RCC 7860 (cell line): ENCODE results near the gene EGFL6.
"Not testable (repeated sequence)": the region's sequence is repeated elsewhere in the genome, so short reads cannot be mapped to it uniquely, and the experiment has no call there.

ENCODE experiments used
- DNase-seq: peaks from one replicate; pipeline ENCODE4 v3.0.0-alpha.2; 2015; ENCODE audit warnings: low spot score
- FAIRE-seq: peaks from 2 replicates; lab custom pipeline; 2012; peaks lifted over from hg19 to GRCh38; lab: Jason Lieb, UNC

The EGFL6 gene

GRCh38 chrX:13652287-13652793 lies 82.9 kb downstream of the EGFL6 start:
- DNase-seq = peak; percentile 69
- no peak for FAIRE-seq

- DNase-seq (peak; percentile 88), FAIRE-seq (peak; percentile 94)
Measured at GRCh38 chrX:13652850-13653693, 83.7 kb downstream of the EGFL6 start, which contains the start of gene TCEANC. Gene TCEANC (plus strand): TSS chrX:13653141. CDS start chrX:13662509, 9,368 bp downstream.

GRCh38 chrX:13654116-13654515 lies 84.7 kb downstream of the EGFL6 start:
- DNase-seq (no peak), FAIRE-seq (no peak)

GRCh38 chrX:13655674-13656073 lies 86.3 kb downstream of the EGFL6 start:
- DNase-seq (no peak), FAIRE-seq (no peak)

GRCh38 chrX:13658602-13659001 lies 89.2 kb downstream of the EGFL6 start:
- FAIRE-seq (peak; percentile 86), DNase-seq (no peak)

- FAIRE-seq (peak; percentile 45), DNase-seq (no peak)
Measured at GRCh38 chrX:13659063-13659462, 89.7 kb downstream of the EGFL6 start.

- no peak for DNase-seq
- FAIRE-seq = no peak
Measured at GRCh38 chrX:13661735-13662288, 92.4 kb downstream of the EGFL6 start.

GRCh38 chrX:13662355-13662791 lies 93.0 kb downstream of the EGFL6 start:
- DNase-seq (no peak), FAIRE-seq (no peak)

GRCh38 chrX:13664020-13664419 lies 94.6 kb downstream of the EGFL6 start:
- FAIRE-seq (no peak), DNase-seq (no peak)

GRCh38 chrX:13666836-13667235 lies 97.4 kb downstream of the EGFL6 start:
- FAIRE-seq = no peak
- DNase-seq = no peak

GRCh38 chrX:13667919-13668318 lies 98.5 kb downstream of the EGFL6 start:
- FAIRE-seq (no peak), DNase-seq (no peak)

- DNase-seq (peak; percentile 93), FAIRE-seq (peak; percentile 97)
Measured at GRCh38 chrX:13669246-13669737, 99.9 kb downstream of the EGFL6 start.

- DNase-seq, FAIRE-seq: not testable (repeated sequence)
Measured at GRCh38 chrX:13669755-13670154, 100.4 kb downstream of the EGFL6 start.

- no peak for FAIRE-seq
Measured at GRCh38 chrX:13670197-13670596, 100.8 kb downstream of the EGFL6 start.

GRCh38 chrX:13673016-13673415 lies 103.6 kb downstream of the EGFL6 start:
- DNase-seq (no peak), FAIRE-seq (no peak)

More at GRCh38 chrX:13670197-13670596, 100.8 kb downstream of the EGFL6 start:
- no peak for DNase-seq

GRCh38 chrX:13676885-13677284 lies 107.5 kb downstream of the EGFL6 start:
- no peak for DNase-seq
- FAIRE-seq = no peak

- not testable (repeated sequence) for FAIRE-seq, DNase-seq
Measured at GRCh38 chrX:13679700-13680099, 110.3 kb downstream of the EGFL6 start.

- DNase-seq (no peak), FAIRE-seq (no peak)
Measured at GRCh38 chrX:13681595-13681994, 112.2 kb downstream of the EGFL6 start.
